Measurements from ENCODE around the gene HHATL. TPM values are rescaled to one million over a fixed set of nuclear protein-coding genes. Genes with fewer than 3 reads are reported as not detected.

HHATL gene
- polyA plus RNA-seq, 1 experiment: not detected

GRCh38 chr3:42707620-42708355 lies 5.2 kb upstream of the HHATL start:
- peaks cover 27% of the 10 kb centered on the region for H3K27me3 ChIP-seq (ENCODE audit: control insufficient read depth, insufficient read depth, low read length)
- H3K9me3 ChIP-seq (ENCODE audit: control insufficient read depth, insufficient read depth, low read length): no peaks in the 10 kb centered on the region
- no peak overlapping the region for H3K27ac ChIP-seq (ENCODE audit: low read depth, low read length)
- DNase-seq (ENCODE audit: low read depth, low spot score): no peak
- H3K4me3 ChIP-seq (ENCODE audit: low read depth, low read length): no peak overlapping the region
- no peak for TF ChIP-seq CTCF (IDR thresholded peaks at IDR 0.05; ENCODE audit: low read depth, low read length)
- ChIA-PET POLR2A (no interaction called here), CTCF (no interaction called here)

- ChIA-PET CTCF (no interaction called here), POLR2A (no interaction called here)
- no peak overlapping the region for H3K4me3 ChIP-seq (ENCODE audit: low read depth, low read length)
- no peak for DNase-seq (ENCODE audit: low read depth, low spot score)
- H3K27ac ChIP-seq (ENCODE audit: low read depth, low read length): no peak overlapping the region
- peaks cover 22% of the 10 kb centered on the region for H3K27me3 ChIP-seq (ENCODE audit: control insufficient read depth, insufficient read depth, low read length)
- TF ChIP-seq CTCF (IDR thresholded peaks at IDR 0.05; ENCODE audit: low read depth, low read length): no peak
- no peaks in the 10 kb centered on the region for H3K9me3 ChIP-seq (ENCODE audit: control insufficient read depth, insufficient read depth, low read length)
Measured at GRCh38 chr3:42706721-42707619, 4.4 kb upstream of the HHATL start.

DNA sequence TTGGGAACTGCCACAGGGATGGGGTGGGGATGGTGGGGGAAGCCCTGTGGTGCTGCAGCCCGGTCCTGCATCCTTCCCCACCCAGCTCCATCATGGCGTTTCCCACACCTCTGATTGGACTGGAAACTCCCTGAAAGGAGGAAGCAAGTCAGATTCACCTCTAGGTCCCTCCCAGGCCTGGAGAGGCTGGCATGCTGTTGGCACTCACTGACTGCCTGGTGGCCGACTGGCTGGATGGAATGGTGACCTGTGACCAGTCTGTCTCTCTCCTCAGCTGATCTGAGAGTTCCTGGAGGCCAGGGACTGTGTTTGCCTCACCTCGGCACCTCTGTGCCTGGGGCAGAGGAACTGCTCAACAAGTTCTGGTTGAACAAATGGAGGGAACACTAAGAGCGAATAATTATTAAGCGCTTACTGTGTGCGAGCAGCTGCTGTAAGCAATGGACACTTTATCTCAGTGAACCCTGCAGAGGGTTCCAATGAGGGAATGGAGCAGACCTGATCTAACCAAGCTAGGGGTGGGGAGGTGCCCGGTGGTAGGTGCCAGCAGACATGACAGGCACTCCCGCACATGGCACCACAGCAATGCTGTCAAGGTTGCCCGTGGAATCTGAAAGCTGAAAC lies 3.5 kb upstream of the HHATL start:
- no peak for TF ChIP-seq CTCF (IDR thresholded peaks at IDR 0.05; ENCODE audit: low read depth, low read length)
- Histone ChIP-seq H3K27ac (ENCODE audit: low read depth, low read length) (no peak overlapping the region), H3K4me3 (ENCODE audit: low read depth, low read length) (no peak overlapping the region), H3K27me3 (ENCODE audit: control insufficient read depth, insufficient read depth, low read length) (peaks cover 19% of the 10 kb centered on the region), H3K9me3 (ENCODE audit: control insufficient read depth, insufficient read depth, low read length) (no peaks in the 10 kb centered on the region)
- no peak for DNase-seq (ENCODE audit: low read depth, low spot score)
- POLR2A ChIA-PET: no interaction called here
- CTCF ChIA-PET: no interaction called here

GRCh38 chr3:42705058-42705767 lies 2.6 kb upstream of the HHATL start:
- TF ChIP-seq CTCF (IDR thresholded peaks at IDR 0.05; ENCODE audit: low read depth, low read length): no peak
- POLR2A ChIA-PET: no interaction called here
- no peak overlapping the region for H3K27ac ChIP-seq (ENCODE audit: low read depth, low read length)
- peaks cover 19% of the 10 kb centered on the region for H3K27me3 ChIP-seq (ENCODE audit: control insufficient read depth, insufficient read depth, low read length)
- no peaks in the 10 kb centered on the region for H3K9me3 ChIP-seq (ENCODE audit: control insufficient read depth, insufficient read depth, low read length)
- no peak for DNase-seq (ENCODE audit: low read depth, low spot score)
- CTCF ChIA-PET: no interaction called here
- no peak overlapping the region for H3K4me3 ChIP-seq (ENCODE audit: low read depth, low read length)

Data from AG04450 (cell line).